ENCODE results near the gene CFAP141. TPM values are rescaled to one million over a fixed set of nuclear protein-coding genes. Genes with fewer than 3 reads are reported as not detected.

The CFAP141 gene
- total RNA-seq, 1 donor from 2014 or later = not detected

- no peak for DNase-seq
- H3K4me3 Mint-ChIP-seq = no peak overlapping the region
- H3K9me3 Mint-ChIP-seq = no peaks in the 10 kb centered on the region
- H3K36me3 Mint-ChIP-seq (ENCODE audit: low read depth) = no peaks in the 10 kb centered on the region
- peaks cover 36% of the 10 kb centered on the region for H3K27me3 Mint-ChIP-seq
- intact Hi-C loops (cut with micrococcal nuclease) = no loop called here
- H3K27ac Mint-ChIP-seq = no peak overlapping the region
- H3K4me1 Mint-ChIP-seq = peaks cover 7% of the 10 kb centered on the region
Measured at GRCh38 chr1:154192476-154192875, 13.7 kb downstream of the CFAP141 start.

GRCh38 chr1:154191990-154192461 is 14.1 kb downstream of the CFAP141 start, which contains the start of gene TPM3:
TSS of gene TPM3 (minus strand) at chr1:154192100. CDS start at chr1:154192018, 82 bp downstream.
- intact Hi-C loops (cut with micrococcal nuclease) = no loop called here
- Mint-ChIP-seq H3K27ac (no peak within 1 kb of the TSS), H3K4me1 (peaks cover 8% of the 10 kb centered on the region), H3K36me3 (ENCODE audit: low read depth) (no peaks in the 10 kb centered on the region), H3K4me3 (no peak within 1 kb of the TSS), H3K27me3 (peaks cover 36% of the 10 kb centered on the region), H3K9me3 (no peaks in the 10 kb centered on the region)
- DNase-seq = no peak

GRCh38 chr1:154190550-154190949 is 15.6 kb downstream of the CFAP141 start:
- no peak overlapping the region for H3K27ac Mint-ChIP-seq
- intact Hi-C loops (cut with micrococcal nuclease) = no loop called here
- H3K9me3 Mint-ChIP-seq = no peaks in the 10 kb centered on the region
- H3K4me1 Mint-ChIP-seq = peaks cover 17% of the 10 kb centered on the region
- H3K36me3 Mint-ChIP-seq (ENCODE audit: low read depth) = no peaks in the 10 kb centered on the region
- H3K27me3 Mint-ChIP-seq = peaks cover 38% of the 10 kb centered on the region
- DNase-seq = no peak
- H3K4me3 Mint-ChIP-seq = no peak overlapping the region

GRCh38 chr1:154186852-154187501 is 19.2 kb downstream of the CFAP141 start:
- Mint-ChIP-seq H3K27ac (no peak overlapping the region), H3K4me3 (no peak overlapping the region), H3K27me3 (peaks cover 20% of the 10 kb centered on the region), H3K36me3 (ENCODE audit: low read depth) (peaks cover 10% of the 10 kb centered on the region), H3K9me3 (no peaks in the 10 kb centered on the region), H3K4me1 (peaks cover 19% of the 10 kb centered on the region)
- intact Hi-C loops (cut with micrococcal nuclease) = loop anchor here (1.0 to 2.0 kb wide), 3 partner anchors 20 to 148 kb away; partner anchors contain the start of genes CFAP141 and HAX1
- no peak for DNase-seq

GRCh38 chr1:154186177-154186576 is 20.0 kb downstream of the CFAP141 start:
- DNase-seq = peak; percentile 90
- Mint-ChIP-seq H3K4me1 (peaks cover 24% of the 10 kb centered on the region), H3K4me3 (no peak overlapping the region), H3K9me3 (no peaks in the 10 kb centered on the region), H3K27ac (no peak overlapping the region), H3K36me3 (ENCODE audit: low read depth) (peaks cover 17% of the 10 kb centered on the region), H3K27me3 (peaks cover 12% of the 10 kb centered on the region)
- intact Hi-C loops (cut with micrococcal nuclease) = loop anchor here (1.0 to 2.0 kb wide), 3 partner anchors 21 to 149 kb away; partner anchors contain the start of genes CFAP141 and HAX1

- DNase-seq = peak; percentile 99
- Mint-ChIP-seq H3K4me3 (peak overlapping the region; percentile 99), H3K36me3 (ENCODE audit: low read depth) (peaks cover 41% of the 10 kb centered on the region), H3K9me3 (no peaks in the 10 kb centered on the region), H3K4me1 (peaks cover 49% of the 10 kb centered on the region), H3K27ac (peak overlapping the region; percentile 100), H3K27me3 (peaks cover 4% of the 10 kb centered on the region)
- intact Hi-C loops (cut with micrococcal nuclease) = loop anchor here (2.0 to 5.0 kb wide), 3 partner anchors 144 to 260 kb away; partner anchors contain the start of genes GATAD2B and RPS27
Measured at GRCh38 chr1:154183046-154183915, 22.9 kb downstream of the CFAP141 start.

- peak; percentile 94 for DNase-seq
- Mint-ChIP-seq H3K36me3 (ENCODE audit: low read depth) (peaks cover 42% of the 10 kb centered on the region), H3K27ac (peak overlapping the region; percentile 100), H3K4me1 (peaks cover 57% of the 10 kb centered on the region), H3K4me3 (peak overlapping the region; percentile 99), H3K9me3 (no peaks in the 10 kb centered on the region), H3K27me3 (peaks cover 4% of the 10 kb centered on the region)
- intact Hi-C loops (cut with micrococcal nuclease) = loop anchor here (1.0 to 5.0 kb wide), 7 partner anchors 11 to 260 kb away; partner anchors contain the start of genes GATAD2B, HAX1, RPS27 and UBAP2L
Measured at GRCh38 chr1:154182344-154183045, 23.6 kb downstream of the CFAP141 start.

GRCh38 chr1:154181944-154182343 is 24.2 kb downstream of the CFAP141 start:
- H3K4me1 Mint-ChIP-seq = peaks cover 61% of the 10 kb centered on the region
- peak overlapping the region; percentile 100 for H3K27ac Mint-ChIP-seq

GRCh38 chr1:154179946-154180687 is 26.0 kb downstream of the CFAP141 start:
- peaks cover 3% of the 10 kb centered on the region for H3K27me3 Mint-ChIP-seq
- peak overlapping the region; percentile 69 for H3K27ac Mint-ChIP-seq
- DNase-seq = no peak
- peaks cover 57% of the 10 kb centered on the region for H3K36me3 Mint-ChIP-seq (ENCODE audit: low read depth)
- H3K4me1 Mint-ChIP-seq = peaks cover 65% of the 10 kb centered on the region
- peak overlapping the region; percentile 99 for H3K4me3 Mint-ChIP-seq
- intact Hi-C loops (cut with micrococcal nuclease) = loop anchor here (5.0 kb wide), 1 partner anchor 188 kb away; the partner anchor contains the start of gene RPS27
- no peaks in the 10 kb centered on the region for H3K9me3 Mint-ChIP-seq

More at GRCh38 chr1:154181944-154182343, 24.2 kb downstream of the CFAP141 start:
- no peak for DNase-seq
- Mint-ChIP-seq H3K9me3 (no peaks in the 10 kb centered on the region), H3K4me3 (peak overlapping the region; percentile 99), H3K36me3 (ENCODE audit: low read depth) (peaks cover 47% of the 10 kb centered on the region), H3K27me3 (peaks cover 4% of the 10 kb centered on the region)
- intact Hi-C loops (cut with micrococcal nuclease) = loop anchor here (1.0 to 5.0 kb wide), 7 partner anchors 11 to 259 kb away; partner anchors contain the start of genes GATAD2B, HAX1, RPS27 and UBAP2L

GRCh38 chr1:154178911-154179811 is 27.0 kb downstream of the CFAP141 start:
- Mint-ChIP-seq H3K27ac (peak overlapping the region; percentile 69), H3K4me1 (peaks cover 65% of the 10 kb centered on the region), H3K27me3 (peaks cover 3% of the 10 kb centered on the region), H3K36me3 (ENCODE audit: low read depth) (peaks cover 64% of the 10 kb centered on the region), H3K9me3 (no peaks in the 10 kb centered on the region), H3K4me3 (peak overlapping the region; percentile 99)
- intact Hi-C loops (cut with micrococcal nuclease) = no loop called here
- peak; percentile 71 for DNase-seq

- intact Hi-C loops (cut with micrococcal nuclease) = no loop called here
- peak overlapping the region; percentile 42 for H3K4me3 Mint-ChIP-seq
- peaks cover 60% of the 10 kb centered on the region for H3K4me1 Mint-ChIP-seq
- no peak for DNase-seq
- peaks cover 2% of the 10 kb centered on the region for H3K27me3 Mint-ChIP-seq
- H3K27ac Mint-ChIP-seq = peak overlapping the region; percentile 52
- H3K36me3 Mint-ChIP-seq (ENCODE audit: low read depth) = peaks cover 64% of the 10 kb centered on the region
- H3K9me3 Mint-ChIP-seq = no peaks in the 10 kb centered on the region
Measured at GRCh38 chr1:154178013-154178412, 28.1 kb downstream of the CFAP141 start.

GRCh38 chr1:154176337-154176736 is 29.8 kb downstream of the CFAP141 start:
- no peak for DNase-seq
- intact Hi-C loops (cut with micrococcal nuclease) = no loop called here
- peak overlapping the region; percentile 60 for H3K27ac Mint-ChIP-seq
- no peaks in the 10 kb centered on the region for H3K27me3 Mint-ChIP-seq
- no peaks in the 10 kb centered on the region for H3K9me3 Mint-ChIP-seq
- H3K36me3 Mint-ChIP-seq (ENCODE audit: low read depth) = peaks cover 66% of the 10 kb centered on the region
- peak overlapping the region; percentile 16 for H3K4me3 Mint-ChIP-seq
- H3K4me1 Mint-ChIP-seq = peaks cover 67% of the 10 kb centered on the region
